GM12801 (cell line): ENCODE results near the gene CHRNA3.

ENCODE experiments used
- CTCF ChIP-seq: IDR thresholded peaks from one replicate; pipeline ENCODE4 v1.5.1; 2011; ENCODE audit warnings: control low read depth; ENCODE audit not compliant: insufficient read length; ENCODE audit errors: extremely low read depth

CHRNA3 gene

GRCh38 chr15:78635346-78635745, 14.6 kb upstream of the CHRNA3 start:
- TF ChIP-seq CTCF: no peak

- no peak for TF ChIP-seq CTCF
Measured at GRCh38 chr15:78634210-78635145, 13.7 kb upstream of the CHRNA3 start.

GRCh38 chr15:78633348-78633747, 12.6 kb upstream of the CHRNA3 start:
- no peak for TF ChIP-seq CTCF

- TF ChIP-seq CTCF: no peak
Measured at GRCh38 chr15:78630886-78631633, 10.3 kb upstream of the CHRNA3 start.

GRCh38 chr15:78629716-78630065, 8.9 kb upstream of the CHRNA3 start:
- TF ChIP-seq CTCF: no peak

- TF ChIP-seq CTCF: no peak
Measured at GRCh38 chr15:78629031-78629715, 8.4 kb upstream of the CHRNA3 start.

GRCh38 chr15:78628227-78628626, 7.4 kb upstream of the CHRNA3 start:
- no peak for TF ChIP-seq CTCF
